HCT116 (cell line): ENCODE results near the gene SAP30L. TPM values are rescaled to one million over a fixed set of nuclear protein-coding genes. Genes with fewer than 3 reads are reported as not detected.

Experiments
- ATAC-seq: fragments of 200-7000 bp; cut with Tn5 transposase; 2 replicates; pipeline ENCODE4 v1.9.1; 2020; ENCODE audit warnings: mild to moderate bottlenecking, moderate library complexity
- Bru-seq: library from RNA; stranded (reverse); fragments of 400-500 nt; gene quantifications from one replicate; lab custom pipeline; 2021; lab: Mats Ljungman, UMichigan
- BruChase-seq, 2 experiments: library from RNA; stranded (reverse); fragments of 400-500 nt; gene quantifications; one replicate each; lab custom pipeline; 2021; lab: Mats Ljungman, UMichigan
- BruUV-seq: library from RNA; stranded (reverse); fragments of 400-500 nt; replicated peaks from 2 replicates; lab custom pipeline; 2021; lab: Mats Ljungman, UMichigan
- CTCF ChIA-PET: fragments of 300-600 bp; sonication (Branson Sonifier 250); formaldehyde crosslinking; loops from one replicate; lab custom pipeline; 2021; ENCODE audit warnings: antibody characterized with exemption; lab: Charles Lee
- POLR2A ChIA-PET: fragments of 300-600, 350-600 bp; sonication (Branson Sonifier 250); formaldehyde crosslinking; loops from one replicate; lab custom pipeline; 2021; ENCODE audit warnings: antibody characterized with exemption; lab: Charles Lee
- RAD21 ChIA-PET, 2 experiments: fragments of 300-600 bp; sonication (Branson Sonifier 250); formaldehyde crosslinking; loops; one replicate each; lab custom pipeline; 2023; ENCODE audit warnings: low total read pairs in 2 of 2; ENCODE audit not compliant: uncharacterized antibody in 2 of 2, unreplicated experiment in 2 of 2, low non-redundant PET in 1 of 2; lab: Charles Lee
- DNase-seq: peaks from one replicate; pipeline ENCODE4 v3.0.0-alpha.2; 2010; ENCODE audit warnings: low read depth, low spot score
- H2AFZ ChIP-seq: fragments of 200-600 bp; shearing (Covaris generic), sonication (generic); 2 replicates; pipeline ENCODE4 v1.6.1; 2017; ENCODE audit warnings: low read depth, mixed run types, mixed read lengths, antibody characterized with exemption, low read length; ENCODE audit not compliant: poor library complexity, severe bottlenecking
- H3K27ac ChIP-seq: 2 replicates; pipeline ENCODE4 v1.5.1; 2012; ENCODE audit warnings: low read depth, low read length
- H3K27me3 ChIP-seq: fragments of 200-600 bp; sonication (generic); 2 replicates; pipeline ENCODE4 v1.6.1; 2016; ENCODE audit warnings: mixed run types, low read length, mixed read lengths; ENCODE audit not compliant: insufficient read depth
- H3K36me3 ChIP-seq, 2 experiments: fragments of 200-500 bp in 1 of 2; fragments of 200-600 bp in 1 of 2; sonication (Bioruptor generic) in 1 of 2; sonication (generic) in 1 of 2; 2 replicates each; pipeline versions ENCODE4 v1.5.1 to v1.6.1; 2014 to 2016; ENCODE audit warnings: low read length in 2 of 2, inconsistent platforms in 1 of 2, mixed read lengths in 1 of 2, mixed run types in 1 of 2; ENCODE audit not compliant: insufficient read depth in 2 of 2, control insufficient read depth in 1 of 2
- H3K4me1 ChIP-seq, 2 experiments: fragments of 200-600 bp in 1 of 2; sonication (generic) in 1 of 2; 2 replicates each; pipeline versions ENCODE4 v1.5.1 to v1.6.1; 2012 to 2017; ENCODE audit warnings: low read length in 2 of 2, inconsistent platforms in 1 of 2, mild to moderate bottlenecking in 1 of 2, mixed read lengths in 1 of 2, mixed run types in 1 of 2, moderate library complexity in 1 of 2; ENCODE audit not compliant: insufficient read depth in 2 of 2, control insufficient read depth in 1 of 2
- H3K4me2 ChIP-seq: fragments of 200-600 bp; sonication (generic); 2 replicates; pipeline ENCODE4 v1.6.1; 2017; ENCODE audit warnings: mixed run types, low read length, mixed read lengths
- H3K4me3 ChIP-seq, 2 experiments: fragments of 200-600 bp in 1 of 2; sonication (generic) in 1 of 2; replicated peaks in 1 of 2; 2 replicates each; pipeline ENCODE4 v1.5.1; 2011 to 2016; ENCODE audit warnings: low read length in 2 of 2, control low read depth in 1 of 2, low read depth in 1 of 2, mild to moderate bottlenecking in 1 of 2, mixed read lengths in 1 of 2, mixed run types in 1 of 2
- H3K79me2 ChIP-seq: fragments of 200-600 bp; sonication (generic); 2 replicates; pipeline ENCODE4 v1.6.1; 2017; ENCODE audit warnings: mild to moderate bottlenecking, mixed run types, low read length, moderate library complexity, mixed read lengths; ENCODE audit not compliant: insufficient read depth
- H3K9ac ChIP-seq: fragments of 200-600 bp; sonication (generic); 2 replicates; pipeline ENCODE4 v1.6.1; 2016; ENCODE audit warnings: low read length, mixed read lengths
- H3K9me2 ChIP-seq: fragments of 200-600 bp; sonication (generic), shearing (Covaris generic); 2 replicates; pipeline ENCODE4 v1.6.1; 2017; ENCODE audit warnings: mixed run types, mild to moderate bottlenecking, moderate library complexity; ENCODE audit not compliant: insufficient read depth
- H3K9me3 ChIP-seq, 2 experiments: fragments of 200-500 bp in 1 of 2; fragments of 200-600 bp in 1 of 2; sonication (Bioruptor generic) in 1 of 2; sonication (generic) in 1 of 2; 2 replicates each; pipeline ENCODE4 v1.6.1; 2014 to 2017; ENCODE audit warnings: low read length in 2 of 2, mixed read lengths in 2 of 2, inconsistent platforms in 1 of 2, low read depth in 1 of 2, mild to moderate bottlenecking in 1 of 2, mixed run types in 1 of 2, moderate library complexity in 1 of 2; ENCODE audit not compliant: control insufficient read depth in 1 of 2, insufficient read depth in 1 of 2
- H4K20me1 ChIP-seq: fragments of 200-600 bp; sonication (generic), shearing (Covaris generic); 2 replicates; pipeline ENCODE4 v1.6.1; 2017; ENCODE audit warnings: mixed run types, mild to moderate bottlenecking, moderate library complexity; ENCODE audit not compliant: insufficient read depth
- ATF3 ChIP-seq: IDR thresholded peaks from 2 replicates; pipeline ENCODE4 v1.6.1; 2012
- CEBPB ChIP-seq: IDR thresholded peaks from 2 replicates; pipeline ENCODE4 v1.6.1; 2012; ENCODE audit warnings: low read depth
- EGR1 ChIP-seq: IDR thresholded peaks from 2 replicates; pipeline ENCODE4 v1.6.1; 2012; ENCODE audit warnings: low read depth
- ELF1 ChIP-seq: IDR thresholded peaks from 2 replicates; pipeline ENCODE4 v1.6.1; 2012; ENCODE audit warnings: low read depth, borderline replicate concordance
- EZH2phosphoT487 ChIP-seq: fragments of 200-600 bp; IDR thresholded peaks from 2 replicates; pipeline ENCODE4 v1.6.1; 2018; ENCODE audit warnings: antibody characterized with exemption, borderline replicate concordance
- MAX ChIP-seq: IDR thresholded peaks from 2 replicates; pipeline ENCODE4 v1.6.1; 2012
- POLR2A ChIP-seq: IDR thresholded peaks from 2 replicates; pipeline ENCODE4 v1.7.0; 2011; ENCODE audit warnings: borderline replicate concordance; ENCODE audit not compliant: insufficient read depth, insufficient read length; ENCODE audit errors: extremely low read depth
- POLR2AphosphoS5 ChIP-seq: IDR thresholded peaks from 2 replicates; pipeline ENCODE4 v1.6.1; 2011; ENCODE audit warnings: mild to moderate bottlenecking, low read depth, low read length, moderate library complexity
- SIN3A ChIP-seq: IDR thresholded peaks from 2 replicates; pipeline ENCODE4 v1.6.1; 2012; ENCODE audit warnings: low read depth
- SP1 ChIP-seq: IDR thresholded peaks from 2 replicates; pipeline ENCODE4 v1.6.1; 2012; ENCODE audit warnings: low read depth
- intact Hi-C: fragments of 100-400 bp; cut with micrococcal nuclease; formaldehyde crosslinking; loops from 2 replicates; pipeline ENCODE4 v1.10.0; 2022
- long read RNA-seq: library from polyadenylated mRNA; unstranded; transcript quantifications from one replicate; pipeline ENCODE4 v2.0.0, GENCODE V29; 2021; ENCODE audit not compliant: unreplicated experiment
- polyA plus RNA-seq: library from polyadenylated mRNA; unstranded; fragments of >200 nt; gene quantifications from 2 replicates; pipeline ENCODE4 v1.2.1, GENCODE V29; 2012; ENCODE audit warnings: missing spikeins
- total RNA-seq: library from RNA; stranded (reverse); gene quantifications from one replicate; pipeline ENCODE4 v1.2.1, GENCODE V29; 2021; ENCODE audit not compliant: unreplicated experiment

The SAP30L gene
- 25.5 TPM for total RNA-seq
- polyA plus RNA-seq: 17.4 and 24.1 TPM in 2 replicates
- Bru-seq, nascent RNA: percentile 54 among the genes with signal in this experiment
- BruChase-seq, experiment 1, labeled RNA remaining after a 6-hour chase: percentile 79 among the genes with signal in this experiment
- percentile 63 among the genes with signal in this experiment for BruChase-seq, experiment 2, labeled RNA remaining after a 2-hour chase
- long read RNA-seq, full-length matches to known transcripts: 20 of 30 reads
- long read RNA-seq, partial matches to known transcripts: 0 of 30 reads
- long read RNA-seq, other reads (novel, unspliced or antisense): 10 of 30 reads

- CTCF ChIA-PET: no interaction called here
- H3K27me3 ChIP-seq: no peaks in the 10 kb centered on the region
- no peaks in the 10 kb centered on the region for H3K9me2 ChIP-seq
- ATAC-seq: peak; percentile 95
- peak within 1 kb of the TSS; percentile 97 for H3K4me2 ChIP-seq
- H3K9ac ChIP-seq: peak within 1 kb of the TSS; percentile 81
- intact Hi-C loops: no loop called here
- peak within 1 kb of the TSS; percentile 55 to 97 for H3K4me3 ChIP-seq
- no peaks in the 10 kb centered on the region for H4K20me1 ChIP-seq
- H3K36me3 ChIP-seq: no peaks in the 10 kb centered on the region
- POLR2A ChIA-PET: no interaction called here
- H3K9me3 ChIP-seq: no peaks in the 10 kb centered on the region
- BruUV-seq: TSS peak; percentile 21
- TF ChIP-seq ELF1 (peak; percentile 91), EZH2phosphoT487 (no peak), EGR1 (no peak), CEBPB (no peak), SP1 (peak; percentile 98), SIN3A (peak; percentile 83), MAX (no peak), POLR2AphosphoS5 (peak; percentile 79), ATF3 (no peak), POLR2A (peak; percentile 81)
- peak; percentile 71 for DNase-seq
- RAD21 ChIA-PET: no interaction called here
- peaks cover 3 to 19% of the 10 kb centered on the region in 2 experiments; a peak in 3 of 4 replicates for H3K4me1 ChIP-seq
- H3K27ac ChIP-seq: peak within 1 kb of the TSS; percentile 64
- peaks cover 21% of the 10 kb centered on the region for H3K79me2 ChIP-seq
- H2AFZ ChIP-seq: peak within 1 kb of the TSS; percentile 98
Observed at GRCh38 chr5:154445422-154446194, at the start of gene SAP30L. SAP30L (plus strand) TSS chr5:154445997; CDS start chr5:154446605, 608 bp downstream.
